ENCODE data around the gene HBQ1.
"Not testable (repeated sequence)": the region's sequence is repeated elsewhere in the genome, so short reads cannot be mapped to it uniquely, and the experiment has no call there.

HBQ1 gene

GRCh38 chr16:189604-190186 lies 9.4 kb downstream of the HBQ1 start:
- no peaks in the 10 kb centered on the region for H3K9me3 ChIP-seq (ENCODE audit: control insufficient read depth, insufficient read depth, low read length)
- H3K4me1 ChIP-seq (ENCODE audit: control insufficient read depth, insufficient read depth, low read length) = no peaks in the 10 kb centered on the region
- no peak overlapping the region for H3K9ac ChIP-seq (ENCODE audit: low read depth, low read length)
- no peaks in the 10 kb centered on the region for H3K27me3 ChIP-seq (ENCODE audit: control insufficient read depth, insufficient read depth, low read length)
- no peak overlapping the region for H3K27ac ChIP-seq (ENCODE audit: low read depth, low read length)
- H3K36me3 ChIP-seq (ENCODE audit: control insufficient read depth, insufficient read depth, low read length) = peaks cover 82% of the 10 kb centered on the region
- H3K4me3 ChIP-seq (ENCODE audit: low read depth, low read length) = no peak overlapping the region

- Histone ChIP-seq H3K4me1 (ENCODE audit: control insufficient read depth, insufficient read depth, low read length) (no peaks in the 10 kb centered on the region), H3K36me3 (ENCODE audit: control insufficient read depth, insufficient read depth, low read length) (peaks cover 96% of the 10 kb centered on the region), H3K9ac (ENCODE audit: low read depth, low read length) (no peak overlapping the region), H3K4me3 (ENCODE audit: low read depth, low read length) (no peak overlapping the region), H3K27ac (ENCODE audit: low read depth, low read length) (no peak overlapping the region), H3K9me3 (ENCODE audit: control insufficient read depth, insufficient read depth, low read length) (no peaks in the 10 kb centered on the region), H3K27me3 (ENCODE audit: control insufficient read depth, insufficient read depth, low read length) (no peaks in the 10 kb centered on the region)
Observed at GRCh38 chr16:191831-192230, 11.6 kb downstream of the HBQ1 start.

- Histone ChIP-seq H3K27ac (ENCODE audit: low read depth, low read length) (no peak overlapping the region), H3K4me3 (ENCODE audit: low read depth, low read length) (no peak overlapping the region), H3K9ac (ENCODE audit: low read depth, low read length) (no peak overlapping the region), H3K4me1 (ENCODE audit: control insufficient read depth, insufficient read depth, low read length) (no peaks in the 10 kb centered on the region), H3K27me3 (ENCODE audit: control insufficient read depth, insufficient read depth, low read length) (no peaks in the 10 kb centered on the region), H3K9me3 (ENCODE audit: control insufficient read depth, insufficient read depth, low read length) (no peaks in the 10 kb centered on the region), H3K36me3 (ENCODE audit: control insufficient read depth, insufficient read depth, low read length) (peaks cover 98% of the 10 kb centered on the region)
Observed at GRCh38 chr16:192686-193085, 12.4 kb downstream of the HBQ1 start.

GRCh38 chr16:193441-193840 lies 13.2 kb downstream of the HBQ1 start:
- peaks cover 98% of the 10 kb centered on the region for H3K36me3 ChIP-seq (ENCODE audit: control insufficient read depth, insufficient read depth, low read length)
- no peak overlapping the region for H3K4me3 ChIP-seq (ENCODE audit: low read depth, low read length)
- H3K4me1 ChIP-seq (ENCODE audit: control insufficient read depth, insufficient read depth, low read length) = no peaks in the 10 kb centered on the region
- no peak overlapping the region for H3K9ac ChIP-seq (ENCODE audit: low read depth, low read length)
- no peaks in the 10 kb centered on the region for H3K9me3 ChIP-seq (ENCODE audit: control insufficient read depth, insufficient read depth, low read length)
- no peaks in the 10 kb centered on the region for H3K27me3 ChIP-seq (ENCODE audit: control insufficient read depth, insufficient read depth, low read length)
- H3K27ac ChIP-seq (ENCODE audit: low read depth, low read length) = no peak overlapping the region

- H3K4me1 ChIP-seq (ENCODE audit: control insufficient read depth, insufficient read depth, low read length) = no peaks in the 10 kb centered on the region
- H3K4me3 ChIP-seq (ENCODE audit: low read depth, low read length) = no peak overlapping the region
- H3K27ac ChIP-seq (ENCODE audit: low read depth, low read length) = no peak overlapping the region
- peaks cover 98% of the 10 kb centered on the region for H3K36me3 ChIP-seq (ENCODE audit: control insufficient read depth, insufficient read depth, low read length)
- no peaks in the 10 kb centered on the region for H3K9me3 ChIP-seq (ENCODE audit: control insufficient read depth, insufficient read depth, low read length)
- H3K9ac ChIP-seq (ENCODE audit: low read depth, low read length) = no peak overlapping the region
- no peaks in the 10 kb centered on the region for H3K27me3 ChIP-seq (ENCODE audit: control insufficient read depth, insufficient read depth, low read length)
Observed at GRCh38 chr16:194516-194915, 14.3 kb downstream of the HBQ1 start.

- H3K27me3 ChIP-seq (ENCODE audit: control insufficient read depth, insufficient read depth, low read length) = no peaks in the 10 kb centered on the region
- no peaks in the 10 kb centered on the region for H3K4me1 ChIP-seq (ENCODE audit: control insufficient read depth, insufficient read depth, low read length)
- peaks cover 87% of the 10 kb centered on the region for H3K36me3 ChIP-seq (ENCODE audit: control insufficient read depth, insufficient read depth, low read length)
- no peak overlapping the region for H3K9ac ChIP-seq (ENCODE audit: low read depth, low read length)
- no peaks in the 10 kb centered on the region for H3K9me3 ChIP-seq (ENCODE audit: control insufficient read depth, insufficient read depth, low read length)
- no peak overlapping the region for H3K4me3 ChIP-seq (ENCODE audit: low read depth, low read length)
- no peak overlapping the region for H3K27ac ChIP-seq (ENCODE audit: low read depth, low read length)
Observed at GRCh38 chr16:200388-200787, 20.1 kb downstream of the HBQ1 start.

GRCh38 chr16:203246-203645 lies 23.0 kb downstream of the HBQ1 start:
- peaks cover 84% of the 10 kb centered on the region for H3K36me3 ChIP-seq (ENCODE audit: control insufficient read depth, insufficient read depth, low read length)
- no peak overlapping the region for H3K27ac ChIP-seq (ENCODE audit: low read depth, low read length)
- no peak overlapping the region for H3K9ac ChIP-seq (ENCODE audit: low read depth, low read length)
- no peak overlapping the region for H3K4me3 ChIP-seq (ENCODE audit: low read depth, low read length)
- no peaks in the 10 kb centered on the region for H3K9me3 ChIP-seq (ENCODE audit: control insufficient read depth, insufficient read depth, low read length)
- H3K4me1 ChIP-seq (ENCODE audit: control insufficient read depth, insufficient read depth, low read length) = no peaks in the 10 kb centered on the region
- no peaks in the 10 kb centered on the region for H3K27me3 ChIP-seq (ENCODE audit: control insufficient read depth, insufficient read depth, low read length)

- not testable (repeated sequence) for H3K9ac ChIP-seq (ENCODE audit: low read depth, low read length); H3K9me3 ChIP-seq (ENCODE audit: control insufficient read depth, insufficient read depth, low read length); H3K27me3 ChIP-seq (ENCODE audit: control insufficient read depth, insufficient read depth, low read length); H3K4me3 ChIP-seq (ENCODE audit: low read depth, low read length); H3K27ac ChIP-seq (ENCODE audit: low read depth, low read length); H3K4me1 ChIP-seq (ENCODE audit: control insufficient read depth, insufficient read depth, low read length)
- H3K36me3 ChIP-seq (ENCODE audit: control insufficient read depth, insufficient read depth, low read length) = peaks cover 84% of the 10 kb centered on the region
Observed at GRCh38 chr16:204046-204445, 23.8 kb downstream of the HBQ1 start.

- H3K27ac ChIP-seq (ENCODE audit: low read depth, low read length); H3K9ac ChIP-seq (ENCODE audit: low read depth, low read length); H3K27me3 ChIP-seq (ENCODE audit: control insufficient read depth, insufficient read depth, low read length); H3K9me3 ChIP-seq (ENCODE audit: control insufficient read depth, insufficient read depth, low read length); H3K4me1 ChIP-seq (ENCODE audit: control insufficient read depth, insufficient read depth, low read length); H3K4me3 ChIP-seq (ENCODE audit: low read depth, low read length): not testable (repeated sequence)
- peaks cover 91% of the 10 kb centered on the region for H3K36me3 ChIP-seq (ENCODE audit: control insufficient read depth, insufficient read depth, low read length)
Observed at GRCh38 chr16:209359-209758, 29.1 kb downstream of the HBQ1 start.

- H3K4me1 ChIP-seq (ENCODE audit: control insufficient read depth, insufficient read depth, low read length); H3K9me3 ChIP-seq (ENCODE audit: control insufficient read depth, insufficient read depth, low read length); H3K9ac ChIP-seq (ENCODE audit: low read depth, low read length); H3K27me3 ChIP-seq (ENCODE audit: control insufficient read depth, insufficient read depth, low read length); H3K27ac ChIP-seq (ENCODE audit: low read depth, low read length); H3K4me3 ChIP-seq (ENCODE audit: low read depth, low read length): not testable (repeated sequence)
- peaks cover 90% of the 10 kb centered on the region for H3K36me3 ChIP-seq (ENCODE audit: control insufficient read depth, insufficient read depth, low read length)
Observed at GRCh38 chr16:211631-212180, 31.4 kb downstream of the HBQ1 start.

GRCh38 chr16:212999-213398 lies 32.7 kb downstream of the HBQ1 start:
- Histone ChIP-seq H3K9ac (ENCODE audit: low read depth, low read length) (no peak overlapping the region), H3K9me3 (ENCODE audit: control insufficient read depth, insufficient read depth, low read length) (no peaks in the 10 kb centered on the region), H3K4me1 (ENCODE audit: control insufficient read depth, insufficient read depth, low read length) (no peaks in the 10 kb centered on the region), H3K4me3 (ENCODE audit: low read depth, low read length) (no peak overlapping the region), H3K27me3 (ENCODE audit: control insufficient read depth, insufficient read depth, low read length) (no peaks in the 10 kb centered on the region), H3K36me3 (ENCODE audit: control insufficient read depth, insufficient read depth, low read length) (peaks cover 89% of the 10 kb centered on the region), H3K27ac (ENCODE audit: low read depth, low read length) (no peak overlapping the region)

Measured in HUES48 (cell line).